K562 (cell line): ENCODE measurements around the gene SPIC. TPM values are rescaled to one million over a fixed set of nuclear protein-coding genes. Genes with fewer than 3 reads are reported as not detected.

Source experiments
- ATAC-seq: fragments of 200-7000 bp; cut with Tn5 transposase; 3 replicates; pipeline ENCODE4 v1.9.1; 2020; ENCODE audit warnings: moderate library complexity
- BruUV-seq: library from RNA; stranded (reverse); fragments of 400-500 nt; replicated peaks from 2 replicates; lab custom pipeline; 2021; lab: Mats Ljungman, UMichigan
- CTCF ChIA-PET: fragments of 300-600 bp; formaldehyde crosslinking; extraction: SDS; loops from one replicate; lab custom pipeline; 2021; ENCODE audit warnings: low intra/inter-chr PET ratio; lab: Yijun Ruan, JAX
- POLR2A ChIA-PET: fragments of 300-600, 350-650 bp; sonication (Branson Sonifier 250); formaldehyde crosslinking; extraction: SDS; loops from one replicate; lab custom pipeline; 2021; ENCODE audit warnings: antibody characterized with exemption, inconsistent platforms; lab: Yijun Ruan, JAX
- DNase-seq, 4 experiments: peaks; one replicate each; pipeline versions ENCODE4 v3.0.0 to v3.0.0-alpha.2; 2011 to 2018; ENCODE audit warnings: low spot score in 3 of 4, mixed read lengths in 3 of 4; ENCODE audit errors: extremely low read depth in 1 of 4
- FAIRE-seq: peaks from 2 replicates; lab custom pipeline; 2011; peaks lifted over from hg19 to GRCh38; lab: Jason Lieb, UNC
- H2AFZ ChIP-seq: 2 replicates; pipeline ENCODE4 v1.6.0; 2011; ENCODE audit warnings: low read depth, low read length, control low read depth, inconsistent platforms
- H3K27ac ChIP-seq: fragments of 200-600 bp; 3 replicates; pipeline ENCODE4 v1.8.0; 2011; ENCODE audit warnings: low read depth, mild to moderate bottlenecking, control low read depth, inconsistent platforms, low read length, moderate library complexity, mixed read lengths; ENCODE audit errors: extremely low read depth
- H3K27me3 ChIP-seq, 2 experiments: fragments of 300-600 bp in 1 of 2; 2 replicates in 1 of 2; 3 replicates in 1 of 2; pipeline versions ENCODE4 v1.6.0 to v1.8.0; 2011; ENCODE audit warnings: inconsistent platforms in 2 of 2, low read length in 2 of 2, mild to moderate bottlenecking in 1 of 2, mixed read lengths in 1 of 2, moderate library complexity in 1 of 2; ENCODE audit not compliant: control insufficient read depth in 2 of 2, insufficient read depth in 2 of 2
- H3K36me3 ChIP-seq: fragments of 300-600 bp; 3 replicates; pipeline ENCODE4 v1.8.0; 2011; ENCODE audit warnings: mild to moderate bottlenecking, low read length, inconsistent platforms; ENCODE audit not compliant: control insufficient read depth, insufficient read depth
- H3K4me1 ChIP-seq, 2 experiments: fragments of 200-600 bp in 1 of 2; replicated peaks in 1 of 2; 2 replicates in 1 of 2; 3 replicates in 1 of 2; pipeline versions ENCODE4 v1.5.1 to v1.8.0; 2011; ENCODE audit warnings: inconsistent platforms in 2 of 2, low read length in 2 of 2, mild to moderate bottlenecking in 1 of 2, mixed read lengths in 1 of 2, moderate library complexity in 1 of 2; ENCODE audit not compliant: control insufficient read depth in 2 of 2, insufficient read depth in 2 of 2
- H3K4me2 ChIP-seq: 2 replicates; pipeline ENCODE4 v1.6.1; 2011; ENCODE audit warnings: low read length, control low read depth, inconsistent platforms, mixed read lengths; ENCODE audit not compliant: insufficient read depth
- H3K4me3 ChIP-seq: fragments of 200-600 bp; sonication (generic), shearing (Covaris generic); 2 replicates; pipeline ENCODE4 v1.5.1; 2016; ENCODE audit warnings: control low read depth, inconsistent platforms
- H3K79me2 ChIP-seq: fragments of 200-600 bp; 3 replicates; pipeline ENCODE4 v1.8.0; 2011; ENCODE audit warnings: low read length, inconsistent platforms; ENCODE audit not compliant: control insufficient read depth, insufficient read depth
- H3K9ac ChIP-seq, 2 experiments: 2 replicates each; pipeline versions ENCODE4 v1.6.0 to v1.6.1; 2011; ENCODE audit warnings: low read depth in 2 of 2, low read length in 2 of 2, control low read depth in 1 of 2, inconsistent platforms in 1 of 2, mild to moderate bottlenecking in 1 of 2, mixed read lengths in 1 of 2; ENCODE audit not compliant: insufficient read depth in 1 of 2
- H3K9me1 ChIP-seq: one replicate; pipeline ENCODE4 v1.6.0; 2011; ENCODE audit warnings: inconsistent platforms, mild to moderate bottlenecking, low read length, moderate library complexity; ENCODE audit not compliant: control insufficient read depth, insufficient read depth
- H3K9me3 ChIP-seq: replicated peaks from 2 replicates; pipeline ENCODE4 v1.5.1; 2011; ENCODE audit warnings: low read depth, low read length, inconsistent platforms; ENCODE audit not compliant: control insufficient read depth, insufficient read depth
- H4K20me1 ChIP-seq: replicated peaks from 2 replicates; pipeline ENCODE4 v1.6.1; 2011; ENCODE audit warnings: low read length, inconsistent platforms, mixed read lengths; ENCODE audit not compliant: control insufficient read depth, insufficient read depth
- BMI1 ChIP-seq: fragments of 150-350 bp; IDR thresholded peaks from 2 replicates; pipeline ENCODE4 v1.6.1; 2014; ENCODE audit warnings: low read length
- CSDE1 ChIP-seq, 2 experiments: fragments of 450-650 bp; IDR thresholded peaks; 2 replicates each; pipeline ENCODE4 v1.6.1; 2016; ENCODE audit warnings: mild to moderate bottlenecking in 1 of 2
- CTBP1 ChIP-seq: fragments of 450-650 bp; IDR thresholded peaks from 2 replicates; pipeline ENCODE4 v1.6.1; 2016; ENCODE audit warnings: borderline replicate concordance
- MTF1 ChIP-seq: fragments of 250-450 bp; sonication (Bioruptor Pico); IDR thresholded peaks from 2 replicates; pipeline ENCODE4 v1.9.0; 2021; ENCODE audit warnings: moderate library complexity, mild to moderate bottlenecking, inconsistent platforms, borderline replicate concordance
- POU5F1 ChIP-seq: fragments of 150-350 bp; IDR thresholded peaks from 2 replicates; pipeline ENCODE4 v1.6.1; 2014; ENCODE audit warnings: borderline replicate concordance, low read length, low read depth, mild to moderate bottlenecking; ENCODE audit not compliant: partially characterized antibody
- PRMT5 ChIP-seq: sonication (generic); formaldehyde crosslinking; IDR thresholded peaks from 2 replicates; pipeline ENCODE4 v1.5.0; 2020; ENCODE audit warnings: missing genetic modification reagents
- PRPF4 ChIP-seq: fragments of 200-400 bp; formaldehyde crosslinking; IDR thresholded peaks from one replicate; pipeline ENCODE4 v1.6.1; 2017; ENCODE audit warnings: low read length, low read depth, mild to moderate bottlenecking; ENCODE audit not compliant: insufficient read depth, poor library complexity, severe bottlenecking
- RBM17 ChIP-seq: fragments of 200-400 bp; formaldehyde crosslinking; IDR thresholded peaks from 2 replicates; pipeline ENCODE4 v1.6.1; 2017; ENCODE audit warnings: low read depth, mild to moderate bottlenecking, low read length, borderline replicate concordance
- TAL1 ChIP-seq: fragments of 450-650 bp; IDR thresholded peaks from 2 replicates; pipeline ENCODE4 v1.6.1; 2016; ENCODE audit warnings: mild to moderate bottlenecking
- TGIF2 ChIP-seq: sonication (generic); formaldehyde crosslinking; IDR thresholded peaks from 2 replicates; pipeline ENCODE4 v1.8.1; 2022; ENCODE audit warnings: mild to moderate bottlenecking, missing genetic modification reagents, moderate library complexity
- ZNF12 ChIP-seq: sonication (generic); formaldehyde crosslinking; IDR thresholded peaks from 2 replicates; pipeline ENCODE4 v1.4.0; 2020; ENCODE audit warnings: mild to moderate bottlenecking, missing genetic modification reagents
- ZNF436 ChIP-seq: fragments of 250-450, 450-650 bp; sonication (Bioruptor Pico); formaldehyde crosslinking; IDR thresholded peaks from 2 replicates; pipeline ENCODE4 v1.7.0; 2020; ENCODE audit warnings: mild to moderate bottlenecking
- ZNF76 ChIP-seq: fragments of 250-450 bp; sonication (Bioruptor Pico); IDR thresholded peaks from 2 replicates; pipeline ENCODE4 v1.4.0; 2020; ENCODE audit warnings: mild to moderate bottlenecking, moderate library complexity, borderline replicate concordance
- WGBS: fragments of 100-300 bp; shearing (Covaris generic); methylation state at CpG from one replicate; pipeline ENCODE4 v1.1.6; 2016; ENCODE audit warnings: low coverage, mixed read lengths; ENCODE audit not compliant: insufficient coverage; ENCODE audit errors: missing lambda C conversion rate; 5-methylcytosine and 5-hydroxymethylcytosine counted together
- in situ Hi-C: fragments of 300-500 bp; cut with MboI; formaldehyde crosslinking; loops from 4 replicates; pipeline ENCODE4 v1.15.0; 2018; ENCODE audit warnings: inconsistent platforms, mixed read lengths
- intact Hi-C: fragments of 100-400 bp; cut with micrococcal nuclease; formaldehyde crosslinking; loops from 2 replicates; pipeline ENCODE4 v1.14.2; 2022
- polyA plus RNA-seq, 8 experiments: library from polyadenylated mRNA; depleted of rRNA in 4 of 8; stranded (reverse) in 5 of 8; unstranded in 3 of 8; fragments of >200 nt; fragmentation: Nextera tagmentation in 2 of 8; fragmentation: Illumina TruSeq in 1 of 8; extraction: Ambion mirVana in 2 of 8; extraction: Trizol in 1 of 8; gene quantifications; 2 replicates each; pipeline versions ENCODE4 v1.2.1 to v1.2.3, GENCODE V29; 2011 to 2014; ENCODE audit warnings: inconsistent platforms in 1 of 8, missing spikeins in 1 of 8
- total RNA-seq, 7 experiments: library from RNA; depleted of rRNA in 6 of 7; stranded (reverse); fragments of >200 nt in 6 of 7; fragmentation: Illumina TruSeq in 2 of 7; extraction: Trizol in 2 of 7; gene quantifications; 2 replicates each; pipeline versions ENCODE4 v1.2.1 to v1.2.3, GENCODE V29; 2011 to 2021; ENCODE audit warnings: low replicate concordance in 1 of 7
- TF ChIP-seq, protein P1 (sequence below): fragments of 200-800 bp; sonication (Bioruptor generic); IDR thresholded peaks from 2 replicates; pipeline ENCODE4 v1.6.1; 2016; ENCODE audit warnings: missing genetic modification characterization, missing compliant biosample characterization
- TF ChIP-seq, protein P2 (sequence below): fragments of 200-800 bp; sonication (Bioruptor generic); IDR thresholded peaks from 2 replicates; pipeline ENCODE4 v1.6.1; 2017; ENCODE audit warnings: missing genetic modification characterization, missing compliant biosample characterization

The SPIC gene
- total and polyA plus RNA-seq, 9 of the 15 experiments (the other 6 are each of a cell fraction or from before 2014, with no cell fraction given): not detected

- Histone ChIP-seq H3K36me3 (no peaks in the 10 kb centered on the region), H3K9me1 (no peaks in the 10 kb centered on the region), H3K79me2 (no peaks in the 10 kb centered on the region), H3K4me3 (no peak overlapping the region), H3K4me2 (no peak overlapping the region), H4K20me1 (no peaks in the 10 kb centered on the region), H3K27me3 (peaks cover 7 to 21% of the 10 kb centered on the region in 2 experiments; a peak in 3 of 5 replicates), H3K27ac (no peak overlapping the region), H3K9me3 (no peaks in the 10 kb centered on the region), H3K4me1 (no peaks in the 10 kb centered on the region), H3K9ac (no peak overlapping the region), H2AFZ (no peak overlapping the region)
- ChIA-PET CTCF (no interaction called here), POLR2A (interaction anchor here (0.6 to 0.7 kb wide), 2 partner anchors 9 to 10 kb away, joined by 3 read pairs; no protein-coding TSS in a partner anchor)
- no peak for DNase-seq
- in situ Hi-C loops: no loop called here
- WGBS: 1% methylated on average over 10 of the region's 10 CpGs
- no TSS peak for BruUV-seq
- no peak for ATAC-seq
- intact Hi-C loops: no loop called here
- FAIRE-seq: no peak
- TF ChIP-seq RBM17: no peak
- TF ChIP-seq CTBP1: no peak
- no peak for TF ChIP-seq TGIF2 (CRISPR knock-in tag)
- TF ChIP-seq ZNF12 (CRISPR knock-in tag): no peak
- TF ChIP-seq, protein P1, sequence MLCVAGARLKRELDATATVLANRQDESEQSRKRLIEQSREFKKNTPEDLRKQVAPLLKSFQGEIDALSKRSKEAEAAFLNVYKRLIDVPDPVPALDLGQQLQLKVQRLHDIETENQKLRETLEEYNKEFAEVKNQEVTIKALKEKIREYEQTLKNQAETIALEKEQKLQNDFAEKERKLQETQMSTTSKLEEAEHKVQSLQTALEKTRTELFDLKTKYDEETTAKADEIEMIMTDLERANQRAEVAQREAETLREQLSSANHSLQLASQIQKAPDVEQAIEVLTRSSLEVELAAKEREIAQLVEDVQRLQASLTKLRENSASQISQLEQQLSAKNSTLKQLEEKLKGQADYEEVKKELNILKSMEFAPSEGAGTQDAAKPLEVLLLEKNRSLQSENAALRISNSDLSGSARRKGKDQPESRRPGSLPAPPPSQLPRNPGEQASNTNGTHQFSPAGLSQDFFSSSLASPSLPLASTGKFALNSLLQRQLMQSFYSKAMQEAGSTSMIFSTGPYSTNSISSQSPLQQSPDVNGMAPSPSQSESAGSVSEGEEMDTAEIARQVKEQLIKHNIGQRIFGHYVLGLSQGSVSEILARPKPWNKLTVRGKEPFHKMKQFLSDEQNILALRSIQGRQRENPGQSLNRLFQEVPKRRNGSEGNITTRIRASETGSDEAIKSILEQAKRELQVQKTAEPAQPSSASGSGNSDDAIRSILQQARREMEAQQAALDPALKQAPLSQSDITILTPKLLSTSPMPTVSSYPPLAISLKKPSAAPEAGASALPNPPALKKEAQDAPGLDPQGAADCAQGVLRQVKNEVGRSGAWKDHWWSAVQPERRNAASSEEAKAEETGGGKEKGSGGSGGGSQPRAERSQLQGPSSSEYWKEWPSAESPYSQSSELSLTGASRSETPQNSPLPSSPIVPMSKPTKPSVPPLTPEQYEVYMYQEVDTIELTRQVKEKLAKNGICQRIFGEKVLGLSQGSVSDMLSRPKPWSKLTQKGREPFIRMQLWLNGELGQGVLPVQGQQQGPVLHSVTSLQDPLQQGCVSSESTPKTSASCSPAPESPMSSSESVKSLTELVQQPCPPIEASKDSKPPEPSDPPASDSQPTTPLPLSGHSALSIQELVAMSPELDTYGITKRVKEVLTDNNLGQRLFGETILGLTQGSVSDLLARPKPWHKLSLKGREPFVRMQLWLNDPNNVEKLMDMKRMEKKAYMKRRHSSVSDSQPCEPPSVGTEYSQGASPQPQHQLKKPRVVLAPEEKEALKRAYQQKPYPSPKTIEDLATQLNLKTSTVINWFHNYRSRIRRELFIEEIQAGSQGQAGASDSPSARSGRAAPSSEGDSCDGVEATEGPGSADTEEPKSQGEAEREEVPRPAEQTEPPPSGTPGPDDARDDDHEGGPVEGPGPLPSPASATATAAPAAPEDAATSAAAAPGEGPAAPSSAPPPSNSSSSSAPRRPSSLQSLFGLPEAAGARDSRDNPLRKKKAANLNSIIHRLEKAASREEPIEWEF (CRISPR knock-in tag): no peak
- no peak for TF ChIP-seq ZNF436 (CRISPR knock-in tag)
- TF ChIP-seq PRPF4: no peak
- TF ChIP-seq ZNF76 (CRISPR knock-in tag): no peak
- TF ChIP-seq, protein P2, sequence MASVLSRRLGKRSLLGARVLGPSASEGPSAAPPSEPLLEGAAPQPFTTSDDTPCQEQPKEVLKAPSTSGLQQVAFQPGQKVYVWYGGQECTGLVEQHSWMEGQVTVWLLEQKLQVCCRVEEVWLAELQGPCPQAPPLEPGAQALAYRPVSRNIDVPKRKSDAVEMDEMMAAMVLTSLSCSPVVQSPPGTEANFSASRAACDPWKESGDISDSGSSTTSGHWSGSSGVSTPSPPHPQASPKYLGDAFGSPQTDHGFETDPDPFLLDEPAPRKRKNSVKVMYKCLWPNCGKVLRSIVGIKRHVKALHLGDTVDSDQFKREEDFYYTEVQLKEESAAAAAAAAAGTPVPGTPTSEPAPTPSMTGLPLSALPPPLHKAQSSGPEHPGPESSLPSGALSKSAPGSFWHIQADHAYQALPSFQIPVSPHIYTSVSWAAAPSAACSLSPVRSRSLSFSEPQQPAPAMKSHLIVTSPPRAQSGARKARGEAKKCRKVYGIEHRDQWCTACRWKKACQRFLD (CRISPR knock-in tag): no peak
- TF ChIP-seq POU5F1: no peak
- TF ChIP-seq PRMT5 (CRISPR knock-in tag): no peak
- no peak for TF ChIP-seq MTF1 (CRISPR knock-in tag)
- no peak for TF ChIP-seq BMI1
- TF ChIP-seq CSDE1 (IDR thresholded peaks at IDR 0.05): no peak
- TF ChIP-seq TAL1: no peak
These were observed 52.5 kb downstream of the SPIC start for GRCh38 chr12:101527682-101528081.
